Esophagus squamous epithelium (tissue), 5 donors: Measurements from ENCODE around the gene CIB4. TPM values are rescaled to one million over a fixed set of nuclear protein-coding genes. Genes with fewer than 3 reads are reported as not detected.

Experiments used
- DNase-seq: peaks from one replicate; lab custom pipeline; 2025; lab: John Stamatoyannopoulos, UW
- H3K27ac ChIP-seq, 4 donors: fragments of 200-600 bp; sonication (generic); one replicate each; pipeline ENCODE4 v1.5.1; 2016 to 2019; ENCODE audit warnings: mild to moderate bottlenecking in 1 of 4
- H3K27me3 ChIP-seq, 4 donors: fragments of 200-600 bp; sonication (generic); 1 replicate in 3 of 4; 2 replicates in 1 of 4; pipeline versions ENCODE4 v1.5.1 to v1.6.0; 2017 to 2021; ENCODE audit warnings: antibody characterized with exemption in 1 of 4
- H3K36me3 ChIP-seq, 3 donors: fragments of 200-600 bp; sonication (generic); one replicate each; pipeline ENCODE4 v1.5.1; 2016 to 2019
- H3K4me1 ChIP-seq, 3 donors: fragments of 200-600 bp; sonication (generic); one replicate each; pipeline ENCODE4 v1.5.1; 2017 to 2019
- H3K4me3 ChIP-seq, 4 donors: fragments of 200-600 bp; sonication (generic); 1 replicate in 3 of 4; 2 replicates in 1 of 4; pipeline ENCODE4 v1.5.1; 2016 to 2019; ENCODE audit warnings: mild to moderate bottlenecking in 2 of 4, moderate library complexity in 1 of 4
- H3K9me3 ChIP-seq, 3 donors: fragments of 200-600 bp; sonication (generic); one replicate each; pipeline ENCODE4 v1.5.1; 2016 to 2019
- CTCF ChIP-seq, 6 experiments: fragments of 450-650 bp in 4 of 6; fragments of 200-600 bp in 2 of 6; sonication (generic) in 2 of 6; IDR thresholded peaks; one replicate each; pipeline ENCODE4 v1.5.1; 2016 to 2019; ENCODE audit warnings: antibody characterized with exemption in 6 of 6, mild to moderate bottlenecking in 4 of 6, moderate library complexity in 4 of 6
- POLR2A ChIP-seq, 4 donors: fragments of 450-650 bp; IDR thresholded peaks; one replicate each; pipeline ENCODE4 v1.6.1; 2017; ENCODE audit warnings: antibody characterized with exemption in 4 of 4, mild to moderate bottlenecking in 4 of 4, moderate library complexity in 3 of 4
- WGBS, 2 donors: methylation state at CpG; one replicate each; pipeline ENCODE4 v1.1.5; 2018; 5-methylcytosine and 5-hydroxymethylcytosine counted together
- intact Hi-C: fragments of 100-400 bp; cut with DNase I; formaldehyde crosslinking; loops from one replicate; pipeline ENCODE4 v1.15.0; 2022
- total RNA-seq, 4 donors: library from RNA; depleted of rRNA; stranded (reverse); fragments of >200 nt; gene quantifications; one replicate each; pipeline ENCODE4 v1.1.0, GENCODE V29; 2016
- donor health status: DM: yes; HTN: yes; CAD: no.

Gene CIB4
- total RNA-seq, 4 donors from 2014 or later, result 0.57 TPM; not detected in 3

DNA sequence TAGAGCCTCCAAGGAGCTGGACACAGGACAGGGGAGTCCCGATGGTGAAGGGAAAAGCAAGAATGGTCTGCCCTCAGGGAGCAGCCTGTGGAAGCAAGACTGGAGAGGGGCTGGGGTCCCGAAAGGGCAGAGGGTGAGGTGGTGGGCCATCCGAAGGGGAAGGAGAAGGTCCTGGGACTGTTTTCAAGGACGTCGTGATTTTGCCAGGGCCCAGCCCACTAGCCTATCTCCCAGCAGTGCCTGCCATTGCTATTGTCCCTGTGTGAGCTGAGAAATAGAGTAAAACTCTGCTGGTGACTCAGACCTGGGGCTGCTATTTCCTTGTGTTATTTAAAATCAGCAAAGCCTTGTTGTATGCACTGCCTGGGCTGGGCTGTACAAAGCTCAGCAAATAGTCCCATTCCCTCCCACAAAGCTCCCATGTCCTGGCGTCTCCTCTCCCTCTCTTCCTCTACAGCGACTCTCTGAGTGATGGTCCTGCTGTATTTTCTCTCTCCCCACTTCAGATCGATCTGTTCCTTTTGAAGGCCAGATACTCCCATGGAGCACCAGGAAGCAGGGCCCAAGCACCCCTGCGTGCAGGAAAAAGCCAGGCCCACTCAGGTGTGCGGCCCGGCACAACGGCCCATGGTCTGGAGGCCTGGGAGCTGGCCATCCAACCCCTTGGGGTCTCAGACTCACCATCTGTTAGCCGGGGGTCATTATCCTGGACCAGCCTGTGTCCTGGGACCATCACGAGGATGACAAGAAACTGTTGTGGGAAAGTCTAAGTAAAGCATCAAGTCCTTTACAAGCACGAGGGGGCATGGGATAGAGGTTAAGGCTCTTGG lies 98.3 kb downstream of the CIB4 start:
- Histone ChIP-seq H3K27me3 (peaks cover 0 to 4% (median 0%) of the 10 kb centered on the region in 4 donors), H3K4me3 (no peak overlapping the region), H3K27ac (no peak overlapping the region), H3K9me3 (no peaks in the 10 kb centered on the region), H3K4me1 (no peaks in the 10 kb centered on the region), H3K36me3 (no peaks in the 10 kb centered on the region)
- intact Hi-C loops, result no loop called here
- WGBS, 2 donors, result 68 to 75% methylated on average over 9 to 12 of the region's 15 CpGs
- no peak for DNase-seq
- TF ChIP-seq CTCF (IDR thresholded peaks at IDR 0.05) (no peak), POLR2A (IDR thresholded peaks at IDR 0.05) (no peak)

DNA sequence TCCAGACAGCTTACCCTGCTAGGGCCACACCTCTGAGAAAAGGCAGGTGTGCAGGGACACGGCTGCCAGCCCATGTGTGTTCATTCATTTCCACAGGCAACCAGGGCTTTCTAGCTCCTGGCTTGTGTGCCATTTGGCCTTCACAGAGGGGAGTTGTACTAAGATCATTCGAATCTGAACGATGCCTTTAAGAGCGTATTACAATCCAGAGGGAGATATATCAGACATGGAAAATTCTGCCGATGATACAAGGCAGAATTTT lies 99.0 kb downstream of the CIB4 start:
- Histone ChIP-seq H3K4me1 (no peaks in the 10 kb centered on the region), H3K36me3 (no peaks in the 10 kb centered on the region), H3K4me3 (no peak overlapping the region), H3K27me3 (peaks cover 0 to 4% (median 0%) of the 10 kb centered on the region in 4 donors), H3K27ac (no peak overlapping the region), H3K9me3 (no peaks in the 10 kb centered on the region)
- WGBS, 2 donors, result 57 to 71% methylated on average over 5 of the region's 5 CpGs
- intact Hi-C loops, result no loop called here
- TF ChIP-seq CTCF (IDR thresholded peaks at IDR 0.05) (no peak), POLR2A (IDR thresholded peaks at IDR 0.05) (no peak)
- no peak for DNase-seq

- Histone ChIP-seq H3K4me1 (no peaks in the 10 kb centered on the region), H3K27ac (no peak overlapping the region), H3K27me3 (peaks cover 0 to 4% (median 0%) of the 10 kb centered on the region in 4 donors), H3K9me3 (no peaks in the 10 kb centered on the region), H3K4me3 (no peak overlapping the region), H3K36me3 (no peaks in the 10 kb centered on the region)
- no peak for DNase-seq
- no peak for TF ChIP-seq POLR2A (IDR thresholded peaks at IDR 0.05)
- TF ChIP-seq CTCF (IDR thresholded peaks at IDR 0.05), result no peak
- intact Hi-C loops, result no loop called here
- WGBS, 2 donors, result 59 to 65% methylated on average over 4 to 6 of the region's 6 CpGs
Observed at GRCh38 chr2:26541401-26542193, 99.6 kb downstream of the CIB4 start.

GRCh38 chr2:26540961-26541360 lies 100.2 kb downstream of the CIB4 start:
- no peaks in the 10 kb centered on the region for H3K9me3 ChIP-seq
- no peaks in the 10 kb centered on the region for H3K36me3 ChIP-seq
- no peak for DNase-seq
- no peak for TF ChIP-seq CTCF (IDR thresholded peaks at IDR 0.05)
- TF ChIP-seq POLR2A (IDR thresholded peaks at IDR 0.05), result no peak
- intact Hi-C loops, result no loop called here
- no peaks in the 10 kb centered on the region for H3K4me1 ChIP-seq
- peaks cover 0 to 4% (median 0%) of the 10 kb centered on the region in 4 donors for H3K27me3 ChIP-seq
- 47% methylated on average over 6 of the region's 6 CpGs for WGBS, 2 donors
- H3K27ac ChIP-seq, result no peak overlapping the region
- no peak overlapping the region for H3K4me3 ChIP-seq

DNA sequence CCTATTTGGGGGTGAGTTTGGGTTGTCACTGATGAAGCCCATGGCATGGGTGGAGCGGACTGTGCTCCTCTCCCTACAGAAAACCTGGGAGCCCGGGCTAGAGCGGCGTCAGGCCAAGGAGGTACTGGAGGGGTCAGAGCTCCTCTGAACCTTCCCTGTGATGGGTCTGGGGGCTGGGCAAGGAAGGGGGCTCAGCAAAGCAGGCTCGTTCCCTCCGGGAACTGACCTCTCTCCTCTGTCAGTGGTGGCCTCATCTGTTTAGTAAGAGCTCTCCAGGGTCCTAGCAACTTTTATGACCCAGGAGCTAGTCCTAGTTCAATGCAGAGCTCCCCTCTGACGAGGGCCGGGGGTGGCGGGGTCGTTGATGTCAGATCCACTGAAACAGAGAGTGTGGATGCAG lies 100.9 kb downstream of the CIB4 start:
- 40 to 79% methylated on average over 1 to 4 of the region's 10 CpGs for WGBS, 2 donors

More for the DNA sequence above, 100.9 kb downstream of the CIB4 start:
- peaks cover 0 to 10% (median 0%) of the 10 kb centered on the region in 4 donors for H3K27me3 ChIP-seq
- H3K27ac ChIP-seq, result no peak overlapping the region
- intact Hi-C loops, result no loop called here
- H3K36me3 ChIP-seq, result no peaks in the 10 kb centered on the region
- no peak overlapping the region for H3K4me3 ChIP-seq
- TF ChIP-seq POLR2A (IDR thresholded peaks at IDR 0.05) (no peak), CTCF (IDR thresholded peaks at IDR 0.05) (no peak)
- H3K4me1 ChIP-seq, result no peaks in the 10 kb centered on the region
- no peaks in the 10 kb centered on the region for H3K9me3 ChIP-seq
- DNase-seq, result no peak
